HG03521 (cell line): ENCODE results near the gene ACVRL1.

ENCODE experiments used
- ATAC-seq: cut with Tn5 transposase; IDR thresholded peaks from one replicate; pipeline ENCODE4 v1.9.1; 2021; ENCODE audit warnings: mild to moderate bottlenecking, moderate library complexity; ENCODE audit not compliant: unreplicated experiment

Gene ACVRL1

GRCh38 chr12:51938726-51939125 lies 31.4 kb downstream of the ACVRL1 start:
- no peak for ATAC-seq

- no peak for ATAC-seq
These were observed 33.8 kb downstream of the ACVRL1 start for GRCh38 chr12:51941011-51941581.

DNA sequence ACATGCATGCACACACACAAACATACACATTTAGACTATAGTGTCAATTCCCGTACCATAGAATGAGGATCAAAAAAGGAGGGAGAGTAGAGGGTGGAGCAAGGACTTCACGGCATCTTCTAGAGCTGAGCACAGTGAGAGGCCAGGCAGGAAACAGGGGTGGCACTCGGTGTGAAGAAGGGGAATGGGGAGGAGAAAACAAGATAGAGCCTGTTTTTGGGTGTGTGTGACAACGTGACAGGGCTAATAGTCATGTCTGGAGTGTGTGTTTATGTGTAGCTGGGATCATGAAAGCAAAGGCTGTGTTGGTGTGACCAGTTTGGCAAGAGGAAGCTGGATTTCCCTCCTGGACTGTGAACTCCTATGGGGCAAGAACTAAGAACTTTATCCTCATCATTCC lies 34.3 kb downstream of the ACVRL1 start:
- no peak for ATAC-seq

DNA sequence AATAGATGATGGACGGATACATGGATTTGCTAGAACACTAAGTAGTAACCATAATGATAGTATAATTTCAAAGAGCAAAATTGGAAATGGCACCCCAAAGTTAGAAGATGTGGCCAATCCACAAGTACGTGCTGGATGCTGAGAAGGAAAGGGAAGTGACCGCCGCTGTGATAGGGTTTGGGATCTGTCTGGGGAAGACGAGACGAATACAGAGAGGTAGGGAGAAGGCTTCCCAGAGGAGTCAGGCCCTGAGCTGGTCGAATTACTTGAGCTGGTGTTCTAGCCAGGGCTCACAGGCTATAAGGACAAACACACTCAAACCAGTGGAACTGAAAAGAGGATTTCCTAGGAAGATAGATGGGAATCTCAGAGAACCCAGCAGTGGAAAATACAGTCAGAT lies 34.8 kb downstream of the ACVRL1 start:
- ATAC-seq: no peak

DNA sequence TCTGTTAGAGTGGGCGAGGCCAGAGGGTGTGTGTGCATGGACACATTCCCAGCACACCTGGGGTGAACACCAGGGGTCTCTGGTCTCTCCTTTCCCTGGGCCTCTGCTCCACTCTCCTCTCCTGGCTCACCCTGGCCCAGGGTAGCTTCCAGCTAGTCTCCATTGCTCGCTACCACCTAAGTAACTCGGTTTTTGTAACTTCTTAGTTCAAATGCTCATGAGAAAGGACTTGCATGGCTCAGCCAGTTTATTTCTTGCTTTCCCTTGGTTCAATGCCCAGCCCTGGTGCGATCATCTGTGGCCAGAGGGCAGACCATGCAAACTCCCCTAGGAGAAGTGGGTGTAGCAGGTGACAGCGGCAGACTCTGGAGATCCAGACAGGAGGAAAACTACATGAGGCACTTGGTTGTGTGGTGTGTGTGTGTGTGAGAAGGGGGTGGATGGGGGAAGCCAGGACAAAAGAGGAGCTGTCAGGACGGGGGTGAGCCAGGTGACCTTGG lies 35.2 kb downstream of the ACVRL1 start:
- ATAC-seq: no peak

DNA sequence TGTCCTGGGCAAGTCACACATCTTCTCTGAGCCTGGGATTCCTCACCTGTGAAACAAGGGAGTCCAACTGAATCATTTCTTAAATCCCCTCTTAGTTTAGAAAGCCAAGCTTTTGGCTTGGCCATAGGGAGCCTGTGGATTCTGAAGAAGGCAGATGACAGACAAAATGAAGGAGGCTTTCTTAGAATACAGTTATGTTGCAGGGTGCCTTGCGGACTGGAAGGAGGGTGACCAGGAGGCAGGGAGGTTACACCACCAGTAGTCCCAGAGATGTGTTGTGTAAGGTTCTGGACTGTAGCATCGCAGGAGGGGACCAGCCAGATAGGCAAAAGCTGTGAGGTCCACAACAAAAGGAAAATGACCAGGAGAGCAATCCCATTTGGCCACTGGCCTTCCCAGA lies 36.0 kb downstream of the ACVRL1 start:
- no peak for ATAC-seq

- no peak for ATAC-seq
These were observed 37.4 kb downstream of the ACVRL1 start for GRCh38 chr12:51944608-51945233.

DNA sequence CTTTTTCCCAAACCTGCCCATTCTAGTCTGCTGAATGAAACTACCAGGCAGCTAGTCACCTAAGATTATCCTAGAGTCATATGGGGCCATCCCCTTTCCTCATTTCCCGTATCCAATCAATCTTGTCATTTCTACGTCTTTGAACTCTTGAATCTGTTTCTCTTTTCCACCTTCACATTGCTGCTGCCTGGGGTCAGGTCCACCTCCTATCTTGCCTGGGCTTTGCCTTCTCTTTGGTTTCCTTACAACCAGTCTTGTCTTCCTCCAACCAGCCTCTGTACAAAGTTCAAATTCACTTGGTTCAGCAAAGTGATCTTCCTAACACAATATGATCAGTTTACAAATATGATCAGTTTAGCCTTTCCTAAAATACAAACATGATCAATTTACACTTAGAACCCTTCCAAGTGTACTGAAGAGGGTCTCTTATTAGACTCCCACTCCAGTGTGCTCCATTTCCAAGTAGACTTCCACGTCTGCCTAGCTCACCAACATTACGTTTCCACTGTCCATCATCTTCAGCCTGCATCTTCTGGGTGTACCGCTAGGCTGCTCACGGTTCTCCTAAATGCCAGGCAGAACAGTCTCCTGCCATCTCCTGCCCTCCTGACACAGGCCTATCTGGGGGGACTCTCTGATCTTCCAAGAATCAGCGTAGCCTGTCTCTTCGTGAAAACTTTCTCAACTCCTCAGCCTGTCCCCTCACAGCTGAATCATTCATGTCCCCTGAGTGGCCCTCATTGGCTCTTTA lies 40.1 kb downstream of the ACVRL1 start:
- no peak for ATAC-seq

GRCh38 chr12:51948066-51948465 lies 40.8 kb downstream of the ACVRL1 start:
- ATAC-seq: no peak

GRCh38 chr12:51949342-51950030 lies 42.2 kb downstream of the ACVRL1 start:
- no peak for ATAC-seq

DNA sequence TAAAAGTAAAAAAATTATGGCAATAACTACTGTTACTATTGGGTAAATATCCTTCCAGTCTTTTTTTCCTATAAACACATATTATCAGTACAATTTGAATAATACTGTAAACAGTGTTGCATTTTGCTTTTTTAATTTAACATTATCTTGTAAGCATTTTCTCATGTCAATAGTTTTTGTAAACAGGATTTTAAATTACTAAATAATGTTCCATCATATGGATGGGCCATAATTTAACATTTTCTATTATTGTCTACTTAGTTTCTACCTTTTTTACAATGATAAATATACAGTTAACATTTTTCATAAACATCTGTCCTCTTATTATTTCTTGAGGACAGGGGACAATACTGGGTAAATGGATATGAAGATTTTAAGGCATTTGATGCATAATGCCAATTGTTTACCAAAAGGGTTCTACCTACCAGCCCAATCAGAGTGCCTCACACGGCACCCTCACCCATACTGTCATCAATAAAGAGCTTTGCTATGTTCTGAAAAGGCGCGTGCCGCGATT lies 43.4 kb downstream of the ACVRL1 start:
- no peak for ATAC-seq

GRCh38 chr12:51951199-51951842 lies 44.0 kb downstream of the ACVRL1 start, which contains the start of gene ACVR1B:
Gene ACVR1B, plus strand, starts transcription at chr12:51951699. Its CDS starts 45 bp downstream, at chr12:51951744.
- ATAC-seq: peak; percentile 89

DNA sequence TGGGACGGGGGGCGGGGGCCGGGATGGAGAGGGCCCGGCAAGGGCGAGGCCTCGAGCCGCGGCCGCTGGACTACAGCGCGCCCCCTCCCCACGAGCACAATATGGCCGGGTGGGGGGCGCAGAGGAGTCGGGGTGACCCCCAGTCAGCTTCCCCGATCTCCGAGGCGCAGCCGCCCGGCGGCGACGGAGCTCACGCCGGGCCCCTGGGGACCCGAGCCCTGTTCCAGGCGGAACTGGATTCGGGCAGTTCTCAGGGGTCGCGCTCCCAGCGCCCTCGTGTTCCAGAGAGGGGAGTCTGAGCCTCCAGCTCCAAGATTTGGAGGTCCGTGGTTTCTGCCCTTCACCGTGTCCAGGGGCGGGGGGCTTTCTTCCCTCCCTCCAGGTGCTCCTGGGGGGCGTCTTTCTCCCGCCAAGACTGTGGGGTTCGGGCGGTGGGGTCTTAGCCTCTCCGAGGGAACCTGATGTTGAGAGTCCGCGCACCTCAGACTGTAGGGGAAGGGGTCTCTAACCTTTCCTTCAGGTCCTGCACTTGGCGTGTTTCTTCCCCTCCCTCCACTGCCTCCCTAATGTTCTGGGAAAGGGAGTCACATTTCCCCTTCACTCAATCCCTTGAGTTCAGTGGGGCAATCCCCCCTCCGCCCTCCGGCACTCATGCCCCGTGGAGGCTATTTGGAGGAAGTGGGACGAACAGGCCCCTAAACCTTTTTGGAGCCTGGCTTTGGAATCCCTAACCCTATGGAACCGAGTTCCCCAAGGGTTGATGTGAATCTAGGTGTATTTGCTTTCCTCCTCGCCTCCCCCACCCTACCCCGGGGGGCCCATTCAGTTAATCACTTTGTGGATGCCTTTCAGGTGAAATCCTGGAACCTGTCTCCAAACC lies 44.8 kb downstream of the ACVRL1 start:
- peak; percentile 17 for ATAC-seq

GRCh38 chr12:51953089-51953488 lies 45.8 kb downstream of the ACVRL1 start:
- no peak for ATAC-seq

- no peak for ATAC-seq
These were observed 46.6 kb downstream of the ACVRL1 start for GRCh38 chr12:51953864-51954263.

DNA sequence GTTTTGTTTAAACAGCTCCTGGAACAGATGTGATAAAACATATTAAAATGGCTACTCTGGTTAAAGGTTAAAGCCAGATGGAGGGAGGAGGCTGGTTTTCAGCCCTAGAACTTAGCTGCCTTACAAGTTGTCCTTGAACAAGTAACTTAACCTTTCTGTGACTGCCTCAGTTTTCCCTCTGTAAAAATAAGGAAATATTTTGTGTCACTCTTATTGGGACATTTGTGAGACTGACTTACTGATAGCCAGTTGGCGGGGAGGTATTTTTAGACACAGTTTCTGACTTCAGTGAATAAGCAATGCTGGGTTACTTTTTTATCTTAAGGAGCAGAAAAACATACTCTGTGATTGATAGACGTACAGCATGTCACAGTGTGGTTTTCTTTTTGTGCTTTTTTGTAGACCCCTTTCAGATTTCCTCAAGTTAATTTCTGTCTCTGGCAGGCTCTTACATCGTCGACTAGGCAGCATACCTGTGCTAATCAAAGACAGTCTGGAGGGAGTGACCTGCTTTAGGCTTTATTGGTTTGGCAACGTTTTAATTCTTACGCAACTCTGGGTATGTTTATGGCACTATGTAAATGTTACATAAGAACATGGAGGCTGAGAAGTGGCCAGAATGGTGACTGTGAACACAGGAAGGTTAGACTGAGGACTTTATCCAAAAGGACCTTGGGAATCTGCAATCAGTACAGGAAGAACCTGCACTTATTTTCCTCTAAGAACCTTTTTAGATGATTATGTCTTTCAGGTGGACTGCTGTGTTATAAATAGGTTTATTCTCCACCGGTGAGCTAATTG lies 47.5 kb downstream of the ACVRL1 start:
- no peak for ATAC-seq

DNA sequence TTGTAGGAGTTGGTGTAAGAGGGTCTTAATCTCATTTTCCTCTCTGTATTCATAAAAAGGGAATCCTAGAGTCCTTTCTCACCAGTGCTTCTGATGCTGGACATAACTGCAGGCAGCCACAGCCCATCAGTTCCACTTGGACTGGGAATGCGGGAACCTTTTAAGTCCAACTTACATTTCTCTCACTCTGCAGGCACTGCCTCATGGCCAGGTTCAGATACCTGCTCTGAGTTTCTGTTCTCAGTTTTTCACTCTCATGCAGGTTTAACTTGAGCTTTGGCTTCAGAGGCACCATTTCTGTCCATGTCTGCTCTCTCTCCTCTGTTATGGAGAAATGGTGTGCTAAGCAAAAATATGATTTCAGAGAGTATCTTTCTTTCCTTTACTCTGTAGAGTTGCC lies 48.4 kb downstream of the ACVRL1 start:
- ATAC-seq: no peak

- no peak for ATAC-seq
These were observed 51.2 kb downstream of the ACVRL1 start for GRCh38 chr12:51958542-51958941.

- ATAC-seq: no peak
These were observed 51.9 kb downstream of the ACVRL1 start for GRCh38 chr12:51959211-51959610.
